Amygdala (tissue), 56 donors: ENCODE measurements around the gene GDF9.

Source experiments
- DNase-seq, 56 donors: peaks; one replicate each; lab custom pipeline; 2025; lab: John Stamatoyannopoulos, UW

The GDF9 gene, protein sequence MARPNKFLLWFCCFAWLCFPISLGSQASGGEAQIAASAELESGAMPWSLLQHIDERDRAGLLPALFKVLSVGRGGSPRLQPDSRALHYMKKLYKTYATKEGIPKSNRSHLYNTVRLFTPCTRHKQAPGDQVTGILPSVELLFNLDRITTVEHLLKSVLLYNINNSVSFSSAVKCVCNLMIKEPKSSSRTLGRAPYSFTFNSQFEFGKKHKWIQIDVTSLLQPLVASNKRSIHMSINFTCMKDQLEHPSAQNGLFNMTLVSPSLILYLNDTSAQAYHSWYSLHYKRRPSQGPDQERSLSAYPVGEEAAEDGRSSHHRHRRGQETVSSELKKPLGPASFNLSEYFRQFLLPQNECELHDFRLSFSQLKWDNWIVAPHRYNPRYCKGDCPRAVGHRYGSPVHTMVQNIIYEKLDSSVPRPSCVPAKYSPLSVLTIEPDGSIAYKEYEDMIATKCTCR

DNA sequence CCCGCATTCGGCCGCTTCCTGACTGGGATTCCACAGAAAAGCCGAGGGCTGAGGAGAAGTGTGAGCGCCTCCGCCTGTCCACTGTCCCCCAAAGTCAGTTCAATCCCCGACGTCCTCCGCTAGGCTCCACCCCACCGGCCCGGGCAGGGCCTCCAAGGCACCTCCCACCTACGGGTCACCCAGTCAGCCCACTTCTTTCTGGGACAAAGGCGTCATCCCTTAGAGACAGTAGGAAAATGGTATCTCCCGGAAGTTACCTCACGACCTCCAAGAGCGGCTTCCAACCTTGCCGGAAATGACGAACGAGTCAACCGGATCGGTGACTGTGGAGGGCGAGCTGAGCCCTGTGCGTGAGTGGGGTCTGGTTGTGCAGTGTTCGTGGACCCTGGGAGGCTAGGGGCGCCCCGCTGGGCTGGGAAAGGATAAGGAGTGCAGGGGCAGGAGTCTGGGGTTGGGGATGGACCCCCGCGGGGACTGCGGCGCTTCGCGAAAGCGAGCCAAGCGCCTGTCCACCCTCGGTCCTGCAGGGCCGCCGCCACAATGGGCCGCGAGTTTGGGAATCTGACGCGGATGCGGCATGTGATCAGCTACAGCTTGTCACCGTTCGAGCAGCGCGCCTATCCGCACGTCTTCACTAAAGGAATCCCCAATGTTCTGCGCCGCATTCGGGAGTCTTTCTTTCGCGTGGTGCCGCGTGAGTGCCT lies at the start of gene GDF9, which contains the start of gene UQCRQ:
TSS of gene GDF9 (minus strand) at position 128 of the 704 bp plus-strand sequence. CDS start 1,936 bp downstream, outside the sequence.
TSS of gene UQCRQ (plus strand) at position 301 of the 704 bp plus-strand sequence. CDS start at position 541, 240 bp downstream.
- DNase-seq = peak; percentile 66 to 99 (median 96)

DNA sequence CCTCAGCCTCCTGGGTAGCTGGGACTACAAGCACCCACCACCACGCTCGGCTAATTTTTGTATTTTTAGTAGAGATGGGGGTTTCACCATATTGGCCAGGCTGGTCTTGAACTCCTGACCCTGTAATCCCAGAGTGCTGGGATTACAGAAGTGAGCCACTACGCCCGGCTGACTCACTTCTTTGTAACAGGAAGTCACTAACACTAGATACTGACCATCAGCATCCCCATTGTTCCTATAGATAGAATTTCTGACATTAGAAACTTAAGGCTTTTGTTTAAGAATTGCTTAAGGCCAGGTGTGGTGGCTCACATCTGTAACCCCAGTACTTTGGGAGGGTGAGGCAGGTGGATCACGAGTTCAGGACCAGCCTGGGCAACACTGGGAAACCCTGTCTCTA lies 49.4 kb upstream of the GDF9 start:
- no peak for DNase-seq

DNA sequence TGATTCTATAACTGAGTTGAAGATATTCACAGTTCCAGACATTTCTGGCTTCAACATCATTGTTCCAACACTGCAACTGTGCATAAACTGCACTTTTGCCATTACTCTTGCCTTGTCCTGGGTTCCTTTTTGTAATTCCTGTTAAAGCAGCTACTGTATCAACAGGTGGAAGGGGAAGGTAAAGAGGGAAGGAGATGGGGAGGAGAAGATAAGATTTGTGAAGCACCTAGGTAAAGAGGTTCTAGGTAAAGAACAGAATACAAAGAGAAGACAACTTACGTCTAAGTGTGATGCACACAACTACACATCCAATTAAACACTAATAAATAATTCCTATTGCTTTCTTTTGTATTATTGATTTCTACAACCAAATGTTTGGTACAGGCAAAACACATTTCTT lies 43.4 kb upstream of the GDF9 start:
- no peak for DNase-seq

DNA sequence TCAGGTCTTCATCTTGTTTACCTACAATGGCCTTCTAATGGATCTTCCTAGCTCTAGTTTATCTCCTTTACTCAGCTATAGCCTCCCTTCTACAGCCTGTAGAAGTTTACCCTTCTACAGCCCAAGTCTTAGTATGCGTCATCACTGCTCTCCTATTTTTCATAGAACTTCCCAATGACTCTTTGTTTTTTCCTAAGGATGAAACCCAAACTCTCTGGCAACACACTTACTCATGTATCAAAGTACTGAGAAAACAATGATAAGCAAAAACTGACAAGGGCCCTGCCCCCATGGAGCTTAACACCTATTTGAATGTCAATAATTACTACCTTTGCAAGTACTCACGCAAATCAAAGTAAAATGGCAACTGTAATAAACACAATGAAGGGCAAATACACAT lies 40.9 kb upstream of the GDF9 start:
- DNase-seq = no peak

DNA sequence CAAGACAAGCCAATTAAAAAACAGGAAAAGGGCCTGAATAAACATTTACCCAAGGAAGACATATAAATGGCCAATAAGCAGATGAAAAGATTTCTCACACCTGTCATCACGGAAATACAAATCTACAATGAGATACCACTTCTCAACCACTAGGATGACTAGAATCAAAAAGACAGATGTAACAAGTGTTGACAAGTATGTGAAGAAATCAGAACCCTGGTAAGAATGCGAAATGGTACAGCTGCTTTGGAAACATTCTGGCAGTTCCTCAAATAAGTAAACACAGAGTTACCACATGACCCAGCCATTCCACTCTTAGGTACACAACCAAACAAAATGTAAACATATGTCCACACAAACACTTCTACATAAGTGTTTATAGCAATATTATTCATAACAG lies 39.7 kb upstream of the GDF9 start:
- no peak for DNase-seq

DNA sequence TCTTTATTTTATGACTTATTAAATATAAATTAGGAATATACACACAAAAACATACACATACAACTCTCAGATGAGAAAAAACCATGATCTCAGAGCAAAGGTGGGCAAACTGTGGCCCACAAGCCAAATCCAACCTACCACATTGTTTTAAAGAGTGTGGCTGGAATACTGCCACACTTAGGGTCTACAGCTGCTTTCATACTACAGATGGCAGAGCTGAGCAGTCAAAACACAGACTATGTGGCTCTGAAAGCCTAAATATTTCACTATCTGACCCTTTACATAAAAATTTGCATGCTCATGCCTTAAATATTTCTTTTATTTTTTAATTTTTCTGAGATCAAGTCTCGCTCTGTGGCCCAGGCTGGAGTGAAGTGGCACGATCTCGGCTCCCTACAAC lies 35.5 kb upstream of the GDF9 start:
- no peak for DNase-seq

DNA sequence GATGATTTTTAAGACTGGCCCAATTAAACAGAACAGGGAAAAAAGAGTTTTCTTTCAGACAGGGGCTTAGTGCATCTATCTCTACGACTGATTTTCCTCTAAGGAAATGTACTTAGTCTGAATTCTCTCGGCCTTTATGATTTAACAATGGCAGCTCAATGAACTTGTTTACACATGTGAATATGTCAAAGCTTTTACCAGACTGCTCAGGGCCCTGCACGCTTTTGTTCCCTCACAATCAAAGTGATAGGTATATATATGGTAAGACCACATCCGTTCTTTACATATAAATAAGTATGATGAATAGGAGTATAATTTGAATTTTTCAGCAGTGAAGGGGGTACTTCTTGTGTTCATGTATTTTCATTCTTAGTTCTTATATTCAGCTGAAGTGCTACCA lies 34.8 kb upstream of the GDF9 start:
- DNase-seq = no peak

DNA sequence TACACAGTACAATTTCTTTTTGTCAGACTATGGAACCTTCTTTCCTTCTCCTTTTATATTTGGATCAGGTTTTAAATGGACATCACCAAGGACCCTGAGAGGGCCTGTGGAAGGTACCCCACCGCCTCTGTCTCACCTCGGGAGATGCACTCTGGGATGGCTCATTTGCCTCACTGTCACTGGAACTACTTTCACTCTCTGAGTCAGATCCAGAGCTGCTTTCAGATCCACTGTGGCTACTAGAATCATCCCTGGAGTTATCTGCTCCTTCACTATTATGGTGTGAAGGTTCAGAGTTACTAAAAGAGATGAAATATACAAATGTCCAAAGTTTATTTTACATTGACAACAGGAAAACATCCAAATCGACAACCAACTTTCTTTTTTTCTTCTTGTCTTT lies 31.8 kb upstream of the GDF9 start:
- no peak for DNase-seq

DNA sequence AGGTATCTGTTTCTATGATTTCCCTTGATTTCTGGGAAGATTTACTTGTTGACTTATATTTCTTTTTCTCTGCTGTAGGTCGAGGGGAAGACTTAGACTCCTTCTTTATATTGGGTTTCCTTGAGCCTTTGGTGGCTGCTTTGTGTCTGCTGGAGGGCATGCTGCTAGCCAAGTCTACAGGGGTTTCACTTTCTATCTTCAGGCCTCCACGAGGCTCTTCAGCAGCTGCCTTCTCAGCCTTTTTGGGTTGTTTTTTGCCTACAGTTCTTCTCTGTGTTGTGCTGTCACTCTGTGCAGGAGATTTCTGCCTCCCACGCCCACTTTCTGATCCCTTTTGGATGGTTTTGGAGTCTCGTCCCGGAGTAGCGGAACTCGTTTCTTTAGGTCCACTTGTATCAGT lies 30.4 kb upstream of the GDF9 start:
- no peak for DNase-seq

DNA sequence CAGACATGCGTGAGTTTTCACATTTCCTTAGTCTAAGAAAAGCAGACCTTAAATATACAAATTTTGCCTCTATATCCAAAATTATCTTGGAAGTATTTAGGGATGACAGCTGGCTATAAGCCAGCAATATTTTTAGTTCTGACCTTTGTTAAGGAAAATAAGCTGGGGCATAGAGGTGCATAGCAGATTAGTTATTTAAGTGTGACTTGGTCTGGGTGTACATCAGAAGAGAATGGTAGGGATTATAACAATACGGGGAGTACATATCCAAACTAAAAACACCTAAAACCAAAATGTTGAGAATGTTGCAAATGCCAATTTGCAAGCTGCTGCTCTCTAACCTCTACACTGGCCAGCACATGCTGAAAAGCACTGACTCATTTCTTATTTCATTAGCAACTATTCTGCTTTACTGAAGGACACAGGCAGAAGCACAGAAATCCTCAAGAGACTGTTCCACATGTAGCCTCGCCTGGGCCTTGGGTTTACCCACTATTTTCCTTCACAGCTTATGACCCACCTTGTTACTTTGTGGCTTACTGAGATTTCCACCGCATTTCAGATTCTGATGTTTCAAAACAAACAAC lies 29.5 kb upstream of the GDF9 start:
- DNase-seq = no peak

DNA sequence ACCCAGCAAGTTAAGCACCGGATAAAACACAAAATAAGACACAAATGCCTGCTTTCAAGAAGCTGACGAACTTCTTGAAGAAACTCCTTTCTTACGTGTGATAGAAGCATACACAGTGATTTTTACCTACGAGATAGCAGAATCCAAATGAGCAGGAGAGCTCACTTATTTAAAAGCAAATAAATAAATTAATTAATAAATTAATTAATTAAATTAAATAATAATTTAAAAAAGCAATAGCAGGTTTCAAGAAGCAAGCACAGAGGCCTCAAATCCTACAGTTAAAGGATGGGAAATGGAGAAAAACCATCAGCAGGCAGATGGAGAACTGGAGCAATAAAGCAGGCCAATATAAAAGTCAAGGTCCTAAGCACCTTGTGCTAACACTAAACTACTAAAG lies 24.5 kb upstream of the GDF9 start:
- no peak for DNase-seq

DNA sequence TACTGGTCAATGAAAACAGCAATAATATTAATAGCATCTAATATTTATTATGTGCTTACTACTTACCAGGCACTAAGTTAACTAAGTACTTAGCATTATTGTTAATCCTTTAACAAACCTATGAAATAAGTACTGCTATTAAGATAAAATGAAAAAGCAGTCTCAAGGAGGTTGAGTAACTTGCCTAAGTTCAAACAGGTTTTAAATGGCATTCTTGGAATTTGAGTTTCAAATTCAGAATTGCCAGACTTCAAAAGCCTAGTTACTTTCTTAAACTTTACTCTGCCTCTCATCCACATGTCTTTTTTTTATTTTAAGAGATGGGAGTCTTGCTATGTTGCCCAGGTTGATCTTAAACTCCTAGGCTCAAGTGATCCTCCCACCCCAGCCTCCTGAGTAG lies 23.2 kb upstream of the GDF9 start:
- DNase-seq = no peak

DNA sequence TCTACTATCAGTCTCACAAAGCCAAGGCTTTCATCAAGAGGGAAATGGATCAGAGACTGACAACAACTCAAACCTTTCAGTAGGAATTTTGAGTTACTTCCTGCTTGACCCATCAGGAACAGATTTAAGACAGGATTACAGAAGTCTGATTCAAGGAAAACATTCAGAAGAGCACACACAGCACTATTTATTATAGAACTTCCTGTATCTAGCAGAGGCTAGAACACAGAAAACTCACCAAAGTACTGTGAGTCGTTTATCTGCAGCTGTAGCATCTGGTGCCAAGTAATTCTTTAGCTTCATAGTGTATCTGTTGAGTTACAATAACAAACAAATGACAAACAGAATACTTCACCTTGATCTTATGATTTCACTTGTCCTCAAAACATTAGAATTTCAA lies 21.0 kb upstream of the GDF9 start:
- DNase-seq = no peak

DNA sequence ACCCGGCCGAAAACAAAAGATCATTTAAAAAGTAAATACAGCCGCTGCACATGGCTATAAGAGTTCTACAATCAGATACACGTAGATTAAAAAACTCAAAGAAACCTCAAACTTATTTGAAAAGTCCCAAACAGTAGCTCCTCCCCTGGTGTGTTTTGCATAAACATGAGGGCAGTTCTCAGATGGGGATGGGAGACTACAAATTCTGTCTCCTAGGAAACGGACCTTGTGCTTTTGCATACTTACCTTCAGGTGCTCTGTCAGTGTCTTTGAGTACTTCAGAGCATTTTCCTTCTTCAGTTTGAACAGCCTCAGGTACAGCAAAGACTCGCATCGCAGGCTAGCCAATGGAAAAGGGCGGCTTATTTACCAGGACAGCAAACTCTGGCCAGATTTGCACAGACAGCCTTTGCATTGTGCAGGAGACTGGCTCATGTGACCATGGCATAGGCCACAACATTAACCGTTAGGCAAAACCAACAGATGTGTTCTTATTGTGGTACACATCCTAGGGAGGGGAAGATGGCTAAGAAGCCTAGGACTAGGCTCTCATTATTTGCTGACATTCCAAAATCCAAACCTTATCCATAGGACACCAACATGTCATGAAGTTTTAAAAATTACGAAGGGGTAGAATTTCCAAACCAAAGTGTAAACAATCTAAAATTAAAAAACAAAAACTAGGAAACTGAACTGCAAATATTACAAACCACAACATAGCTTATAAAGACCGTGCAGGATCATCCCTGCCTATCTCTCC lies 20.0 kb upstream of the GDF9 start:
- peak in 2 of 56 donors; percentile 8 to 17 for DNase-seq

DNA sequence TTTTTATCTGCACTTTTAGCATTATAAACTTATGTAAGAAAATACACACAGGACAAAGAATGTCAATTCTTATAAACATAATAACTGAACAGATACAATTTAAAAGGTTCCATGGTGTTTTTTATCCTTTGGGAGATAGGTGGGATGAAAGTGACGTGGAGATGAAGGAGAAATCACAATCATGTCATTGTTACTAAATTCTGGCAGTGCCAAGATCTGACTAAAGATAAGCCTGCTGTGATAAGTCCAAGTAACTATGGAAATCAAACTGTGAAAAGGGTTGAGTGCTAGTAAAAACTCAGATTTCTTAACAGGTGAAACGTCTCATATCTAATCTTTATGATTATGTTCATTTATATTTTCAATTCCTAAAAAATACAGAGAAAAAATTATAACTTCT lies 18.3 kb upstream of the GDF9 start:
- no peak for DNase-seq

DNA sequence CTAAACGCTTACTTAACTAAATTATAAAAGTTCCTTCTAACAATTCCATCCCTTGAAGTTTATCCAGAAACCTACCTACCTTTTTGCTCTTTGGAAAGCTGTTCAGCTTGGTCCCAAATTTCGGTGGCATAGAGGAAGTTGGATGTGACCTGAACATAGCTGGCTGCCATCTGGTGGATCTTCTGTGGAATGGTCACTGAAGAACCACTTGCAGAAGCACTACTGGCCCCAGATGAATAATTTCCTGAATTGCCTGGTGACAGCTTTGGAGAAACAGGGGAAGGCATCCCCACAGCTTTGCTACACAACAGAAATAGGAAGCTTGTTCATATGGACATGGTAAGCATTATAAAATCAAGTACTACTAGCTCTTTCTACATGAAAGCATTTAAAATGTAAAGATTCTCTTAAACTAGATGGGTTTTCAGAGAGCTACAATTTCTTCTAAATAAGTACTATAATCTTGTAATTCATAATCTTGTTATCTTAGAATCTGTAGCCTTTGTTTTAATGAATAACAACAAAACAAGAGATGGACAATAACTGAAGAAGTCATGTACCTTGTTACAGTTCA lies 17.1 kb upstream of the GDF9 start:
- peak in 33 of 56 donors; percentile 15 to 75 (median 41) for DNase-seq

DNA sequence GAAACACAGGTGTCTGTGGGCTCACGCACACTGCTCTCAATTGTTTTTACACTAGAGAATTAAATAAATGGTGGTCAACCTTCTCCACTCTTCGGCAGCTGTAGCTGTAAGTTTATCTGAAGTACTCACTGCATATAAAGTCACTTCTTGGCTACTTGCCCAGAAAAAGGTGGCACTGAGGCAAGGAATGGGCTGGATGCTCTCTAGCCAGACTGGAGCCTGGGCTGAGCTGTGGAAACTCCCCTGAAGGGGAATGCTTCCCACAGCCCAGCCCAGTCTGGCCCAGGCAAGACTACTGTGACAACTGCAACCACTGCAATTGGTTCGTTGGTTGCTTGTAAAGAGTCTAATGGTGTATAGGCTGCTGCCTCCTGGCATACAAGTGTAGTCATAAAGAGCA lies 11.7 kb upstream of the GDF9 start:
- peak in 16 of 56 donors; percentile 4 to 52 (median 18) for DNase-seq

DNA sequence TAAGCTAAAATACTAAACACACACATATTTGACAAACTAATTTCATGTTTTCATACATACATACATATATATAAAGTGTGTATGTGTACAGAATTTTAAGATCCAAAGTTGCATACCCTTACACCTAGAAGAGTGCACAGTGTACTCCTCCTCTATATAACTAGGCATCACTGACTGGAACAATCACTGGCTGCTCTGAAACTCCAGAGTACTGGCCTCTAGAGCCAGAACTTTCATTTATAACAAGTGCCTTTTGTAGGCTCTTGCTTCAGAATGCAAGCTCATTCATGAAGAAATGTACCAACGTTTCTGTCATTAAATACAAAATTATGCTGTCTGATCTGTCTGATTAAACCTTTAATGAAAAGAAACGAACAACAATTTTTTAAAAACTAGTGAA lies 11.2 kb upstream of the GDF9 start:
- peak in 2 of 56 donors; percentile 14 to 19 for DNase-seq

DNA sequence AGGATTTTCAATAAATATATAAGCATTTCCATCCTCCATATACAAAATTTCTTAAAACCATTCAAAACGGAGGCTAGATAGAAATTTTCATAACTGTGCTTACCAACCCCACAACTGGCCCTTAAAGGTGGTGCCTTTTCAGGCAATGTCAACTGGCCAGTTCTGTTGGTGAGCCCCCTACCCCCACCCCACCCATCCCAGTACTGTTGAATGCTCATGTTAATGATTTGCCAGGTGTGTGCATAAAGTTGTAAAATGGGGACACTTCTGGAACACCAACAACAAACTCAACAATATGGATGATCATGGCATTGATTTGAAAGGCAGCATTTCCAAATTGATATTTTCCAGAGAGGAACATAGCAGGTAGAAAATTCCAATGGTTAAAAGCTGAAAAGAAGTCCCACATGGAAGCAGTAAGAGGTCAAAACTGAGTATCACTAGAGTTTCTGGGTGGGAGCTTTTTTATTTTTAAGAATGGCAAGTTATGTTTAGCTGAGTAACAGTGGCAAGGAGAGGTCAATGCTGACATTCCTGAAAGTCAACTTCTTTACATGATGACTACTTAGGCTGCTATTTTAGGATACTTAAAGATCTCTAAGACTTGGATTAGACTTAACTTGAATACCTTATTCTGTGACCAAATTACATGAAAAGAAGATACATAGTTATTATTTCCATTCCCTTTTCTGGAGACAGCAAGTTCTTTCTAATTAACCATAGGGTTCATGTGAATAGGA lies 9.9 kb upstream of the GDF9 start:
- DNase-seq = no peak

DNA sequence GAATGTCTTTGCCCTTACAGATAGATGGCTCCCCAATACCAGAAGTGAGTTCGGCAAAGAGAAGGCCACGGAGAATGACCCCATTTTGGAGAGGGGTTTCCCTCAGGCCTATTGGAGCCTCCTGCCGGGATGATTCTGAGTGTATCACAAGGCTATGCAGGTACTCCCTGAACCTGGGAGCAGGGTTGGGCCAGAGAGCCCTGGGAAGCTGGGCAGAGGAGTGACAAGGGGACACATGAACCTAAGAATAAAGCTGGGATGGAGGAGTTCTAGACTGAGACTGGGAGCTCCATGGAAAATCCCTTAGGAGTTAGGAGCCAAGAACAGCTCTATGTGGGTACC lies 7.6 kb upstream of the GDF9 start:
- no peak for DNase-seq
